Kidney epithelial cell (primary cell): Measurements from ENCODE around the gene ARHGEF11. TPM values are rescaled to one million over a fixed set of nuclear protein-coding genes. Genes with fewer than 3 reads are reported as not detected.
"Not testable (repeated sequence)": the region's sequence is repeated elsewhere in the genome, so short reads cannot be mapped to it uniquely, and the experiment has no call there.

Experiments used
- DNase-seq: peaks from one replicate; pipeline ENCODE4 v3.0.0-alpha.2; 2010; ENCODE audit warnings: low read depth
- H3K27me3 ChIP-seq: 2 replicates; pipeline ENCODE4 v1.6.0; 2011; ENCODE audit warnings: low read length; ENCODE audit not compliant: control insufficient read depth, insufficient read depth
- H3K36me3 ChIP-seq: 2 replicates; pipeline ENCODE4 v1.5.1; 2011; ENCODE audit warnings: low read length; ENCODE audit not compliant: control insufficient read depth, insufficient read depth
- H3K4me3 ChIP-seq: 2 replicates; pipeline ENCODE4 v1.5.1; 2011; ENCODE audit warnings: low read depth, mild to moderate bottlenecking, control low read depth, low read length
- CTCF ChIP-seq: IDR thresholded peaks from 2 replicates; pipeline ENCODE4 v1.5.1; 2011; ENCODE audit warnings: mild to moderate bottlenecking, moderate library complexity, low read length, control low read depth, inconsistent platforms; ENCODE audit not compliant: insufficient read depth, poor library complexity, severe bottlenecking
- total RNA-seq: library from RNA; depleted of rRNA; stranded (reverse); fragments of >200 nt; gene quantifications from 2 replicates; pipeline ENCODE4 v1.2.3, GENCODE V29; 2015

ARHGEF11 gene
- total RNA-seq, 1 donor from 2014 or later: 29.2 TPM

DNA sequence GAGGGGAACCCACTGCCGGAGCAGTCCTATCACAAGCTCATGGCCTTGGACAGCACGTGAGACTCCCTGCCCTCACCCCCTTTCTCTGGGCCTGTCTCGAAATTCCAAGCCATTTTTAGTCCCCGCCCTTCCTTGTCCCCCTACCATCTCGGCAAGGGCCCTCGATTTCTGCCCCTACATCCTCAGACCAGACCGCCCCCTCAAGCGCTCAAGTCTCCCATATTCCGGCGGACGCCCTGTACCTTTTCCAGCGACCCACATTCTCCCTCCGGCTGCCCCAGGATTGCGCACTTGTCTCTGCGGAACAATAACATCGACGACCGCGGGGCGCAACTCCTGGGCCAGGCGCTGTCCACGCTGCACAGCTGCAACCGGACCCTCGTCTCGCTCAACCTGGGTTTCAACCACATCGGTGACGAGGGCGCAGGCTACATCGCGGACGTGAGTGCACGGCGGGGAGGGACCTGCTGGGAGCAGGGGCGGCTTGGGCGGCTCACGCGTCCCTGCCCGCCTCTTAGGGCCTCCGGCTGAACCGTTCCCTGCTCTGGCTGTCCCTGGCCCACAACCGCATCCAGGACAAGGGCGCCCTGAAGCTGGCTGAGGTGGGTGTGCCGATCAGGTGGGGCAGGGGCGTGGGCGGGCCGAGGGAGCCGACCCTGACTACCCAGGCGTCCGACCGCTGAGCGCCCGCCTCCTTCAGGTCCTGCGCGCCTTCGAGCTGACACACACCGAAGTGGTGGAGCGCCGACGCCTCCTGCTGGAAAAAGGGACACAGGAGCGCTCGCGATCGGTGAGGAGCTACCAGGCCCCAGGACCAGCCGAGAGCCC is 118.1 kb downstream of the ARHGEF11 start:
- peak; percentile 19 for DNase-seq
- TF ChIP-seq CTCF: peak; percentile 83
- H3K36me3 ChIP-seq: no peaks in the 10 kb centered on the region
- H3K27me3 ChIP-seq: peaks cover 58% of the 10 kb centered on the region
- H3K4me3 ChIP-seq: peak overlapping the region; percentile 17

DNA sequence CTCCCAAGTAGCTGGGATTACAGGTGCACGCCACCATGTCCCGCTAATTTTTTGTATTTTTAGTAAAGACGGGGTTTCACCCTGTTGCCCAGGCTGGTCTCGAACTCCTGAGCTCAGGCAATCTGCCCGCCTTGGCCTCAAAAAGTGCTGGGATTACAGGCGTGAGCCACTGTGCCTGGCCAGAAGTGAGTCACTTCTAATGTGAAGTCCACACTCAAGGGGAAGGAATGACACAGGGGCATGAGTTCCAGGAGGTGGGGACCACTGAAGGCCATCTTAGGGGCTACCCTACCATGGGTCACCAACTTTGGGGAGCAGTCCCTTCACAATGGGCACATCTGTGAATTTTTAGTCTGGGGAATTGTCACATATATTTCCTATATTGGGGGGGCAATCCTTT is 118.8 kb downstream of the ARHGEF11 start:
- DNase-seq, H3K4me3 ChIP-seq, H3K36me3 ChIP-seq: not testable (repeated sequence)
- peaks cover 65% of the 10 kb centered on the region for H3K27me3 ChIP-seq

GRCh38 chr1:156926175-156926574 is 119.4 kb downstream of the ARHGEF11 start:
- no peak for TF ChIP-seq CTCF
- H3K36me3 ChIP-seq: no peaks in the 10 kb centered on the region
- DNase-seq: no peak
- peaks cover 70% of the 10 kb centered on the region for H3K27me3 ChIP-seq
- no peak overlapping the region for H3K4me3 ChIP-seq

GRCh38 chr1:156925154-156926010 is 120.2 kb downstream of the ARHGEF11 start:
- no peak overlapping the region for H3K4me3 ChIP-seq
- TF ChIP-seq CTCF: no peak
- no peak for DNase-seq
- H3K27me3 ChIP-seq: peaks cover 75% of the 10 kb centered on the region
- H3K36me3 ChIP-seq: no peaks in the 10 kb centered on the region

DNA sequence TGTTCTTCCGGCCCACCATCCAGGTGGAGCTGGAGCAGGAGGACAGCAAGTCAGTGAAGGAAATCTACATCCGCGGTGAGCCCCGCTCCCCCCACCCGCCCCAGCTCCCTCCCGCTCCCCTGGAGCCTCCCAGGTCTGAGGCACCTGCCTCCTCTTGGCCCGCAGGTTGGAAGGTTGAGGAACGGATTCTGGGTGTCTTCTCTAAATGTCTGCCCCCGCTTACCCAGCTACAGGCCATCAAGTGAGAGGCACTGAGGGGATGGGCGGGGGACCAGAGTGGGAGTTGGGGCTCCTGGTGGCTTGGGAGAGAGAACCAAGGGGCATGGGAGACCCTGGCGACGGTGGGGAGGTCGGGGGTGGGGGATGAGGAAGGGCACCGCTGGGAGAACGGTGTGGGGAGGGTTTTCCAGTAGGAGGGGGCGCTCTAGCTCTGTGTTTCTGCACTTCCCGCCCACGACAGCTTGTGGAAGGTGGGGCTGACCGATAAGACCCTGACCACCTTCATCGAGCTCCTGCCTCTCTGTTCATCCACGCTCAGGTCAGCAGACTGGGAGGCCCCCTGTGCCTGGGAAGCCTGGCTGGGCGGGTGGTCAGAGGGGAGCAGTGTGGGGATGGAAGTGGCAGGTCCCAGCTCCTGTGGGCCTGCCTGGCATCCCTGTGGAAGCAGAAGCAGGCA is 120.9 kb downstream of the ARHGEF11 start:
- H3K27me3 ChIP-seq: peaks cover 71% of the 10 kb centered on the region
- no peak for TF ChIP-seq CTCF

More for the DNA sequence above, 120.9 kb downstream of the ARHGEF11 start:
- no peak for DNase-seq
- H3K36me3 ChIP-seq: no peaks in the 10 kb centered on the region
- no peak overlapping the region for H3K4me3 ChIP-seq
